ENCODE results near the gene SCN10A.

The SCN10A gene

GRCh38 chr3:38816026-38816425 lies at the start of gene SCN10A:
SCN10A (minus strand) TSS chr3:38816217; CDS start chr3:38794010, 22,207 bp downstream.
- DNase-seq: no peak

- no peak for DNase-seq
These were observed 37.0 kb upstream of the SCN10A start for GRCh38 chr3:38853011-38853410.

DNA sequence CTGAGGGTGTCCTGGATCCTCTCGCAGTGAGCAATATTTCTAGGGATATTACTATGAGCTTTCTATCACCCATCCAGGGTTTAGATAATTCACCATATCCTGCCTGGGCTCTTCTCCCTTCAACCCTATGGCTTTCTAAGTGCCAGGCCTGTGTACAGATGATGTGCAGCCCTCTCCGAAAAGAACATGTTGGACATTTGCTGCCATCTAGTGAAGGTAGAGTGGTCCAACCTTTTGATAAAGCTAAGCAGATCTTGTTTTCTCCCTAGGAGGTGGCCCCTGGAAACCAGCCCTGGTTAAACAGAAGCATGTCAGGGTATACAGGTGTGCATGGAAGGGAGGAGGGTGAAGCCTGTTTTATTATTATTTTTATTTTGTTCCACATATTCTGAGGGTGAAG lies 27.9 kb upstream of the SCN10A start:
- no peak for DNase-seq

DNA sequence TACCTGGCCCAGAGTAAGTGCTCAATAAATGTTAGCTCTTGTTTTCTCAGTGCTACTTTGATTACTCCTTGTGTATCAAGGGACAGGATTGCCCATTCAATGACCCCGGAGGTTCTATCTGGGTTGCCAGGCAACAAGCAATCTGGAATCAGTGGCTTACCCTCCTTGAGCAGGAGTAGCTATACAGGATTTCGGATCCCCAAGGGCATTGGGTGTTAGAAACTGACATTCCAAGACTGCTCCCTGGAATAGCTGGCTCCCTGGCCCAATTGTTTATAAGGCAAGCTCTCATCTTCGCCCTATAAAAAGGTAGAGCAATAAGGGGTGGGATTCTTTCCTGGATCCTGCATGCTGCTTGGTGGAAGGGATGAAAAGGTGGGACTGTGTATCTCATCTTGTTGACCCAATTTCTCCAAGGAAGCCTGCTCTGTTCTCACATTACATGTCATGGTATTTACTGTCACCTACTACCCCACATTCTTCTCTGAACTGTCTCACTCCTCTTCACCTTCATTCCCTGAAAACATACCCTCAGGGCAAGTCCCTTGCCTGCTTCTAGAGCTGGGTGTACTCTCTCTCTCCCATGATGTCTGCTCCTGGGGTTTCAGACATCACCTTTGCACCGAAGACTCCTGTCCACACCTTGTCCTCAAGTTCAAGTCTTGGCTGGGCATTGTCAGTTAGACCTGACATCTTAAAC lies 26.4 kb upstream of the SCN10A start:
- no peak for DNase-seq

- no peak for DNase-seq
These were observed 25.0 kb upstream of the SCN10A start for GRCh38 chr3:38840987-38841386.

DNA sequence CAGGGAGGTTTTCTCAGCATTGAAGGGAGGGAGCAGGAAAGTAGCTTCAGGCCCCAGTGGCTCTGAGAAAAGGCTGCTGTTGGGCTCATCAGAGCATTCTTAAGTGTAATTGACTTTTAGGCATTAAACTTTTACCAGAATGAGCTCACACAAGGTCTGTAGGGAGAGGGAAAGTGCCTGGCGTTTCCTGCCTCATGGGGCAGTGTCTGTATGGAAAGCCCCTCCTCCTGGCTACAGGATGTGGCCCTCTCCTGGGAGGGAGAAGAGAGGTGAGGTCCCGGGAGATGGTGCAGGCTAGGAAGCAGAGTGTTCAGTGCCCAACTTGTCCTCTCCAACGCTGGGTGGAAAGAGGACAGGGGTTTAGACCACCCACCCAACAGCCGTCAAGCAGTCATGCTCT lies 21.3 kb upstream of the SCN10A start:
- DNase-seq: no peak

DNA sequence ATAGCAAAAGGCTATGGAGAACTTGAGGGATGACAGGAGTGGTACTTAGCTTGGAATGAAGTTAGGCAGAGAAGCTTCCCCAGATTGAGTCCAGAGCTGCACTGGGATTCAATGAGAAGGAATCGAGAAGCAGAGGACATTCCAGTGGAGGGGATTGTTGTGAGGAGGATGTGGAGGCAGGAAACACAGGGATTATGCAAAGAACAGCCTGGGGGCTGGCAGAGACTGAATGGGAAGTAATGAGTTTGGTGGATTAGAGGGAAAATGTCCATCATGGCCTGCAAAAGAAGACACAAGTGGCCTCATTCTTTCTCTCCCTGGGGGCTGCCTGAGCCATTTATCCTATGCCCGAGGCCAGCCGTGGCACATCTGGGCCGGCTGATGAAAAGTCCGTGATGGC lies 20.5 kb upstream of the SCN10A start:
- DNase-seq: no peak

- no peak for DNase-seq
These were observed 19.9 kb upstream of the SCN10A start for GRCh38 chr3:38835939-38836338.

GRCh38 chr3:38834717-38835116 lies 18.7 kb upstream of the SCN10A start:
- DNase-seq: no peak

DNA sequence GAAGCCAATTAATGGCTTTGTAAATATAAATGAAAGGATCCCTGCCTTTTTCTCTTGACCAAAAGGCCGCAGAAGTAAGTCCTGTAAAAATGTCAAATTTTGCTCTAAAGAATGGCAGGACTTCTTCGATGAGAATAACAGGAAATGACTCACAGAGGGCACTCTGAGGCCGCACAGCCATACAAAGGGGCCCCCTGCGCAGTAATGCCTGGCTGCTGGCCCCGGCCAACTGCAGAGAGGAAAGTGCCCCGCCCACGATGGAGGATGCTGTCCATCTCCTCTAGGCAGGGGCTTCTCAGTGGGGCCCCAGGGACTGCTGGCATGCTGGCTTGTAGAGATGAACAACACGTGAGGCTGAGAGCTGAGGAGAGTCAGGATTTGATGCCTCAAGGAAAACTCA lies 18.1 kb upstream of the SCN10A start:
- DNase-seq: no peak

DNA sequence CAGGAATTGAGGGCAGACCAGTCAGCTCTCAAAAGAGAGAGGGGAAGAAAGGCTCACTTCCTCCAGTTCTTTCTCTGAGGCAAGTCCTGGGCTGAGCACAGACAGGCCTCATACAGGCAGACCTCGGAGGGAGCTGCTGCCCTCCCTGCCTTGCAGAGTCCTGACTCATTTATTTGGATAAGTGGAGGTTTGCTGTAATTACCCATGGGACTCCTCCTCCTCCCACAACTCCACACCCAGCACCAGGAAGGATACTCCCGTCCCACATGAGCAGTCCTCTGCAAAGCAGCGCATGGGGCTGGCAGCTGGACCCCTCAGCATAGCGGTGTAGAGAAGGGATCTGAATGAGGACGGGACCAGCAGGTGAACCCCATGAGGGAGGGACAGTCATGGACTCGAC lies 13.4 kb upstream of the SCN10A start:
- no peak for DNase-seq

- no peak for DNase-seq
These were observed 12.7 kb upstream of the SCN10A start for GRCh38 chr3:38828681-38829080.

DNA sequence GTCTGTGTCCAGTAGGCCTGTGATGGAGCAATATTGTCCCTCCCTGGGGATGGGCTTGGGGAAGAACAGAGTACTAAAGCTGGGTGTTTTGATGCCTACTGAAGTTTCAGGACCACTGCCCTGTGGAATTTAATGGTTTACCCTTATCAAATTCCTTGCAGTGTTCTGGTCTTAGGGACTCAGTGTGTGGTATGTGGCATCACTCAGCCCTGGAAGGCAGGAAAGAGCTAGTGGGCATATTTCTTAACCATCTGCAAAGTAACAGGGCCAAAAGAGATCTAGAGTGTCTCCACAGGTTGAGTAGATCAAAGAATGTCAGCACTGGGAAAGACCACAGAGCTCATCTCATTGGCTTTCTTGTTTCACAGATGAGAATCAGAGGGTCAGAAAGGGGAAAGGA lies 11.8 kb upstream of the SCN10A start:
- DNase-seq: no peak

- DNase-seq: no peak
These were observed 10.0 kb upstream of the SCN10A start for GRCh38 chr3:38826001-38826400.

GRCh38 chr3:38824349-38824748 lies 8.3 kb upstream of the SCN10A start:
- DNase-seq: no peak

- DNase-seq: no peak
These were observed 7.7 kb upstream of the SCN10A start for GRCh38 chr3:38823722-38824121.

DNA sequence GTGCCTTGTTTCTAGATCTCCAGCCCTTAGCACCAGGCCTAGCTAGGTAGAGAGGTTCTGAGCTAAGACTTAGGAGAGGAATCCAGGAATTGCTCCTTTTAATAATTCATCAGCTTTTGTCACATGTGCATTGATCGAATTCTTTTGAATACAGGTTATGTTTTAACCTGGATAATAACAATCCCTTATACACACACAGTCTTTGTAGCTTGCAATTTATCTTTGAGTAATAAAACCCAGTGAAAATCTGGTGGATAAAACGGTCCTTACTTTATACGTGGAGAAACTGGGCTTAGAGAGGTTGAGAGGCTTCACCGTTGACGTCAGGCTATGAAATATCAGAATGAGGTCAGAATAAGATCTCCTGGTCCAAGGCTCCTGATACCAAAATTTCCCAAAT lies 7.2 kb upstream of the SCN10A start:
- DNase-seq: no peak

- DNase-seq: no peak
These were observed 4.2 kb downstream of the SCN10A start for GRCh38 chr3:38811822-38812221.

DNA sequence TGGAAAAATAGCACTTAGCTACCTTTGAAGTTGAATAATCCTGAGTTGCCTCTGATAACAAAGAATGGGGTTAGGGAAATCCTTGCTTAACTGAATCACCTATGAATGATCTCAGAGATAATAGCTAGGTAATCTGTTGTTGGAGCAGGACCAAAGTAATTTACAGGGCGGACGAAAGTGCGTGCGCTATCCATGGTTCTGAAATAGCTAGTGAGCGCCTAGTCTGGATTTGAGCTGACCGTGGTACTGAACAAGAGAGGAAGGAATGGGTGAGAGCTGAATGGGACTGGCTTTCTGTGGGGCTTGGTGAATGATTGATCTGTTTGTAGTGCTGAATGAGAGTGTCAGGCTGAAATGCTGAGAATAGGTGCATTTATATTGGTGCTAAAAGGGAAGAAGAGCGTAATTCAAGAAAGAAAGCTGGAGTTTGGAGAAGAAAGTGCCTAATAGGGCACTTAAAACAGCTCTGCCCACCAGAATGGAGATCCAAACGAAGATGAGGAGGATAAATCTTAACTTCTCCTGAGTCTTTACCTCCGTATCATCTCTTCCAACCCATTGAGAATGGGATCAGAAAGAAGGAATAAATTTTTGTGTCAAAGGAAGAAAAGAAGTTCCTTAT lies 10.1 kb downstream of the SCN10A start:
- DNase-seq: no peak

GRCh38 chr3:38805004-38805403 lies 11.0 kb downstream of the SCN10A start:
- DNase-seq: no peak

- no peak for DNase-seq
These were observed 15.5 kb downstream of the SCN10A start for GRCh38 chr3:38800511-38800910.

GRCh38 chr3:38793721-38794120 lies 22.3 kb downstream of the SCN10A start:
- no peak for DNase-seq

DNA sequence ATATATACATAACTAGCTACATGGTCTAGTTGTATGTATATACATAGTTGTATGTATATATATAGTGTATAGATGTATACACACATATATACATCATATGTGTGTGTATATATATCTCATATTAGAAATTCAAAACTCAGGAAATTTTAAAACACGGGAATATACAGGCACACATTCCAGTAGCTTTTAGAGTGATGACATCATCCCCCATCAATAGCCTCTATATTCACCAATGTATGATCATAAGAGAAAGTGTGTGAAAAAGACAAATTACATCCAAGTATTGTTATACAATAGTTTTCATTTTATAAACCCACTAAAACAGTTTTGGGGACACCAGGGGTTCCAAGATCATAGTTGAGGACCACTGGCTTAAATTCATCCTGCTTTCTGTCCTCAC lies 23.0 kb downstream of the SCN10A start:
- no peak for DNase-seq

DNA sequence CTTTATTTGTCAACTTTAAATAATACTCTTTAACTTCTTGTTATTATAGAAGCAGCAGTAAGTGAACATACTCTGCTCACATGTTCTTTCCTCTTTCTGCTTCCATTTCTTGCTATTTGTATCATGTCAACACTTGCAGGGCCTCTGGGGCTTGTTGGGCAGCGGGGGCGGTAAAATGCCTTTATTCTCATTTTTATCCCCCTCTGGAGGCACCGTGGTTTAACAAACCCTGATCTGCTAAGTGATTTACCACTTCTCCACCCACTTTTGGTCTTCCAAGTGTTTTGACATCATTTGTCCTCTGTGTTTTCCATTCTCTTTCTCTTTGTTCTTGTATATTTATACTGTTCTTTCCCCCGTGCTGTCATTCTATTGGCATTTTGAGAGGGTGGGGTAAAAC lies 33.9 kb downstream of the SCN10A start:
- no peak for DNase-seq

GRCh38 chr3:38773528-38773927 lies 42.5 kb downstream of the SCN10A start:
- no peak for DNase-seq

Data from NCI-H2029 treated with DMSO at 0.1 percent for 48 hours (cell line).